ENCODE measurements around the gene PCARE. TPM values are rescaled to one million over a fixed set of nuclear protein-coding genes. Genes with fewer than 3 reads are reported as not detected.

The PCARE gene
- total RNA-seq, 2 experiments from 2014 or later: not detected

GRCh38 chr2:29055601-29056000 lies 18.7 kb downstream of the PCARE start:
- H3K27ac Mint-ChIP-seq: no peak overlapping the region
- H3K27me3 Mint-ChIP-seq: no peaks in the 10 kb centered on the region
- ChIA-PET POLR2A (no interaction called here), CTCF (interaction anchor here (1.0 kb wide), 1 partner anchor 21 kb away, joined by 3 read pairs; no protein-coding TSS in a partner anchor)
- no peaks in the 10 kb centered on the region for H3K9me3 Mint-ChIP-seq
- peaks cover 3% of the 10 kb centered on the region for H3K4me1 Mint-ChIP-seq
- DNase-seq: no peak
- H3K36me3 Mint-ChIP-seq (ENCODE audit: low read depth): no peaks in the 10 kb centered on the region
- H3K4me3 Mint-ChIP-seq: no peak overlapping the region

GRCh38 chr2:29054430-29054829 lies 19.9 kb downstream of the PCARE start:
- Mint-ChIP-seq H3K4me3 (no peak overlapping the region), H3K4me1 (no peaks in the 10 kb centered on the region), H3K27me3 (no peaks in the 10 kb centered on the region), H3K9me3 (no peaks in the 10 kb centered on the region), H3K27ac (no peak overlapping the region), H3K36me3 (ENCODE audit: low read depth) (no peaks in the 10 kb centered on the region)
- DNase-seq: no peak
- ChIA-PET CTCF (interaction anchor here (1.0 kb wide), 1 partner anchor 39 kb away, joined by 5 read pairs; no protein-coding TSS in a partner anchor), POLR2A (no interaction called here)

- no peaks in the 10 kb centered on the region for H3K9me3 Mint-ChIP-seq
- POLR2A ChIA-PET: no interaction called here
- H3K27ac Mint-ChIP-seq: no peak overlapping the region
- CTCF ChIA-PET: interaction anchor here (0.5 to 1.0 kb wide), 3 partner anchors 9 to 38 kb away, joined by 3 to 5 read pairs (median 4); no protein-coding TSS in a partner anchor
- no peaks in the 10 kb centered on the region for H3K4me1 Mint-ChIP-seq
- DNase-seq: no peak
- no peaks in the 10 kb centered on the region for H3K36me3 Mint-ChIP-seq (ENCODE audit: low read depth)
- H3K4me3 Mint-ChIP-seq: no peak overlapping the region
- no peaks in the 10 kb centered on the region for H3K27me3 Mint-ChIP-seq
These were observed 20.5 kb downstream of the PCARE start for GRCh38 chr2:29053670-29054400.

GRCh38 chr2:29053223-29053622 lies 21.1 kb downstream of the PCARE start:
- CTCF ChIA-PET: interaction anchor here (0.5 to 0.9 kb wide), 2 partner anchors 10 to 34 kb away, joined by 3 to 4 read pairs; no protein-coding TSS in a partner anchor
- Mint-ChIP-seq H3K36me3 (ENCODE audit: low read depth) (no peaks in the 10 kb centered on the region), H3K27me3 (no peaks in the 10 kb centered on the region), H3K9me3 (no peaks in the 10 kb centered on the region), H3K27ac (no peak overlapping the region), H3K4me3 (no peak overlapping the region), H3K4me1 (no peaks in the 10 kb centered on the region)
- no peak for DNase-seq
- POLR2A ChIA-PET: no interaction called here

GRCh38 chr2:29052807-29053206 lies 21.5 kb downstream of the PCARE start:
- Mint-ChIP-seq H3K4me1 (no peaks in the 10 kb centered on the region), H3K36me3 (ENCODE audit: low read depth) (no peaks in the 10 kb centered on the region), H3K4me3 (no peak overlapping the region), H3K9me3 (no peaks in the 10 kb centered on the region), H3K27me3 (no peaks in the 10 kb centered on the region), H3K27ac (no peak overlapping the region)
- DNase-seq: no peak
- ChIA-PET POLR2A (no interaction called here), CTCF (interaction anchor here (0.9 kb wide), 1 partner anchor 10 kb away, joined by 3 read pairs; no protein-coding TSS in a partner anchor)

- no peak overlapping the region for H3K4me3 Mint-ChIP-seq
- H3K36me3 Mint-ChIP-seq (ENCODE audit: low read depth): no peaks in the 10 kb centered on the region
- no peaks in the 10 kb centered on the region for H3K9me3 Mint-ChIP-seq
- no peak for DNase-seq
- ChIA-PET POLR2A (no interaction called here), CTCF (no interaction called here)
- peaks cover 3% of the 10 kb centered on the region for H3K4me1 Mint-ChIP-seq
- no peaks in the 10 kb centered on the region for H3K27me3 Mint-ChIP-seq
- no peak overlapping the region for H3K27ac Mint-ChIP-seq
These were observed 22.6 kb downstream of the PCARE start for GRCh38 chr2:29051730-29052129.

GRCh38 chr2:29050591-29050990 lies 23.7 kb downstream of the PCARE start:
- POLR2A ChIA-PET: no interaction called here
- H3K27me3 Mint-ChIP-seq: no peaks in the 10 kb centered on the region
- CTCF ChIA-PET: interaction anchor here (0.6 to 1.2 kb wide), 4 partner anchors 25 to 419 kb away, joined by 3 read pairs; no protein-coding TSS in a partner anchor
- H3K9me3 Mint-ChIP-seq: no peaks in the 10 kb centered on the region
- no peaks in the 10 kb centered on the region for H3K36me3 Mint-ChIP-seq (ENCODE audit: low read depth)
- no peak for DNase-seq
- peaks cover 3% of the 10 kb centered on the region for H3K4me1 Mint-ChIP-seq
- no peak overlapping the region for H3K4me3 Mint-ChIP-seq
- H3K27ac Mint-ChIP-seq: no peak overlapping the region

GRCh38 chr2:29047083-29047845 lies 27.1 kb downstream of the PCARE start:
- CTCF ChIA-PET: no interaction called here
- POLR2A ChIA-PET: no interaction called here
- Mint-ChIP-seq H3K27ac (no peak overlapping the region), H3K36me3 (ENCODE audit: low read depth) (no peaks in the 10 kb centered on the region), H3K9me3 (no peaks in the 10 kb centered on the region), H3K4me1 (peaks cover 3% of the 10 kb centered on the region), H3K27me3 (no peaks in the 10 kb centered on the region), H3K4me3 (no peak overlapping the region)
- no peak for DNase-seq

GRCh38 chr2:29046321-29046720 lies 28.0 kb downstream of the PCARE start:
- DNase-seq: no peak
- POLR2A ChIA-PET: no interaction called here
- Mint-ChIP-seq H3K9me3 (no peaks in the 10 kb centered on the region), H3K36me3 (ENCODE audit: low read depth) (no peaks in the 10 kb centered on the region), H3K27ac (no peak overlapping the region), H3K27me3 (no peaks in the 10 kb centered on the region), H3K4me1 (peaks cover 3% of the 10 kb centered on the region), H3K4me3 (no peak overlapping the region)
- CTCF ChIA-PET: interaction anchor here (1.1 kb wide), 1 partner anchor 20 kb away, joined by 5 read pairs; no protein-coding TSS in a partner anchor

GRCh38 chr2:29044459-29044858 lies 29.9 kb downstream of the PCARE start:
- POLR2A ChIA-PET: no interaction called here
- Mint-ChIP-seq H3K27me3 (no peaks in the 10 kb centered on the region), H3K27ac (no peak overlapping the region), H3K36me3 (ENCODE audit: low read depth) (no peaks in the 10 kb centered on the region), H3K9me3 (no peaks in the 10 kb centered on the region), H3K4me3 (no peak overlapping the region), H3K4me1 (peaks cover 3% of the 10 kb centered on the region)
- DNase-seq: no peak
- CTCF ChIA-PET: no interaction called here

- no peaks in the 10 kb centered on the region for H3K27me3 Mint-ChIP-seq
- H3K9me3 Mint-ChIP-seq: no peaks in the 10 kb centered on the region
- POLR2A ChIA-PET: no interaction called here
- DNase-seq: no peak
- H3K4me1 Mint-ChIP-seq: peaks cover 3% of the 10 kb centered on the region
- no peak overlapping the region for H3K4me3 Mint-ChIP-seq
- H3K36me3 Mint-ChIP-seq (ENCODE audit: low read depth): no peaks in the 10 kb centered on the region
- H3K27ac Mint-ChIP-seq: no peak overlapping the region
- CTCF ChIA-PET: interaction anchor here (1.3 kb wide), 1 partner anchor 32 kb away, joined by 3 read pairs; the partner anchor contains the start of gene PCARE
These were observed 31.7 kb downstream of the PCARE start for GRCh38 chr2:29042561-29043075.

GRCh38 chr2:29041161-29041660 lies 33.1 kb downstream of the PCARE start:
- DNase-seq: no peak
- Mint-ChIP-seq H3K27ac (no peak overlapping the region), H3K27me3 (no peaks in the 10 kb centered on the region), H3K36me3 (ENCODE audit: low read depth) (no peaks in the 10 kb centered on the region), H3K4me1 (no peaks in the 10 kb centered on the region), H3K9me3 (no peaks in the 10 kb centered on the region), H3K4me3 (no peak overlapping the region)
- ChIA-PET CTCF (interaction anchor here (0.8 to 1.1 kb wide), 2 partner anchors 76 to 186 kb away, joined by 3 read pairs; no protein-coding TSS in a partner anchor), POLR2A (interaction anchor here (0.6 kb wide), 1 partner anchor 35 kb away, joined by 4 read pairs; no protein-coding TSS in a partner anchor)

- H3K9me3 Mint-ChIP-seq: no peaks in the 10 kb centered on the region
- H3K4me3 Mint-ChIP-seq: no peak overlapping the region
- peaks cover 5% of the 10 kb centered on the region for H3K4me1 Mint-ChIP-seq
- DNase-seq: no peak
- H3K27ac Mint-ChIP-seq: no peak overlapping the region
- no peaks in the 10 kb centered on the region for H3K36me3 Mint-ChIP-seq (ENCODE audit: low read depth)
- CTCF ChIA-PET: interaction anchor here (0.8 kb wide), 1 partner anchor 75 kb away, joined by 3 read pairs; no protein-coding TSS in a partner anchor
- H3K27me3 Mint-ChIP-seq: no peaks in the 10 kb centered on the region
- POLR2A ChIA-PET: no interaction called here
These were observed 33.8 kb downstream of the PCARE start for GRCh38 chr2:29040552-29040951.
